Measurements from ENCODE around the gene KLHL30.

Gene KLHL30, protein sequence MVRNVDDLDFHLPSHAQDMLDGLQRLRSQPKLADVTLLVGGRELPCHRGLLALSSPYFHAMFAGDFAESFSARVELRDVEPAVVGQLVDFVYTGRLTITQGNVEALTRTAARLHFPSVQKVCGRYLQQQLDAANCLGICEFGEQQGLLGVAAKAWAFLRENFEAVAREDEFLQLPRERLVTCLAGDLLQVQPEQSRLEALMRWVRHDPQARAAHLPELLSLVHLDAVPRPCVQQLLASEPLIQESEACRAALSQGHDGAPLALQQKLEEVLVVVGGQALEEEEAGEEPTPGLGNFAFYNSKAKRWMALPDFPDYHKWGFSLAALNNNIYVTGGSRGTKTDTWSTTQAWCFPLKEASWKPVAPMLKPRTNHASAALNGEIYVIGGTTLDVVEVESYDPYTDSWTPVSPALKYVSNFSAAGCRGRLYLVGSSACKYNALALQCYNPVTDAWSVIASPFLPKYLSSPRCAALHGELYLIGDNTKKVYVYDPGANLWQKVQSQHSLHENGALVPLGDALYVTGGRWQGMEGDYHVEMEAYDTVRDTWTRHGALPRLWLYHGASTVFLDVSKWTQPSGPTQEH

GRCh38 chr2:238138331-238139195 is at the start of gene KLHL30:
Gene KLHL30, plus strand, starts transcription at chr2:238138668. Its CDS starts 2,087 bp downstream, at chr2:238140755.
- no peaks in the 10 kb centered on the region for H3K36me3 Mint-ChIP-seq
- H3K4me3 Mint-ChIP-seq = no peak within 1 kb of the TSS

DNA sequence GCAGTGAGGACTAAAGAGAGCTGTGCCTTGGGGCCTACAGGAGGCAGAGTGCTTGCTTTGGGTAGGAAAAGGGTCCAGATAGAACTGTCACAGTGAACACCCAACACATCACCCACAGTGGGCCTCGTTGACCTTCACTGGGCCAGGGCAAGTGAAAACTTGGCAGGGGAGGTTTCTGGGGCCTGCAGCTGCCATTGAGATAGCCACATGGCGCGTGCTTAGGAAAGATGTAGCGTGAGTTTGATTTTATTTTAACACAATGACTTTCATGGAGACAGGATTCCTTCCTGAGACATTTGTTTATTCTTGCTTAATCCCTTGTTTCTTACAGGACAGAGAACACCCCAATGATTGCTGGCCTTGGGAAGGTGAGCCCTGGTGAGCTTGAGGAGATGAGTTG is 47.6 kb upstream of the KLHL30 start:
- CTCF ChIA-PET = no interaction called here
- H3K4me1 Mint-ChIP-seq = peaks cover 8% of the 10 kb centered on the region
- H3K36me3 Mint-ChIP-seq = peaks cover 12% of the 10 kb centered on the region
- no peak overlapping the region for H3K4me3 Mint-ChIP-seq
- no peak for DNase-seq
- no peaks in the 10 kb centered on the region for H3K9me3 Mint-ChIP-seq
- H3K27me3 Mint-ChIP-seq = no peaks in the 10 kb centered on the region
- H3K27ac Mint-ChIP-seq = no peak overlapping the region

More at GRCh38 chr2:238138331-238139195, at the start of gene KLHL30:
- DNase-seq = no peak
- no peaks in the 10 kb centered on the region for H3K9me3 Mint-ChIP-seq
- H3K27me3 Mint-ChIP-seq = no peaks in the 10 kb centered on the region
- CTCF ChIA-PET = interaction anchor here (0.7 to 2.3 kb wide), 8 partner anchors 11 to 280 kb away, joined by 3 to 7 read pairs (median 4); no protein-coding TSS in a partner anchor
- peaks cover 5% of the 10 kb centered on the region for H3K4me1 Mint-ChIP-seq
- no peak within 1 kb of the TSS for H3K27ac Mint-ChIP-seq

DNA sequence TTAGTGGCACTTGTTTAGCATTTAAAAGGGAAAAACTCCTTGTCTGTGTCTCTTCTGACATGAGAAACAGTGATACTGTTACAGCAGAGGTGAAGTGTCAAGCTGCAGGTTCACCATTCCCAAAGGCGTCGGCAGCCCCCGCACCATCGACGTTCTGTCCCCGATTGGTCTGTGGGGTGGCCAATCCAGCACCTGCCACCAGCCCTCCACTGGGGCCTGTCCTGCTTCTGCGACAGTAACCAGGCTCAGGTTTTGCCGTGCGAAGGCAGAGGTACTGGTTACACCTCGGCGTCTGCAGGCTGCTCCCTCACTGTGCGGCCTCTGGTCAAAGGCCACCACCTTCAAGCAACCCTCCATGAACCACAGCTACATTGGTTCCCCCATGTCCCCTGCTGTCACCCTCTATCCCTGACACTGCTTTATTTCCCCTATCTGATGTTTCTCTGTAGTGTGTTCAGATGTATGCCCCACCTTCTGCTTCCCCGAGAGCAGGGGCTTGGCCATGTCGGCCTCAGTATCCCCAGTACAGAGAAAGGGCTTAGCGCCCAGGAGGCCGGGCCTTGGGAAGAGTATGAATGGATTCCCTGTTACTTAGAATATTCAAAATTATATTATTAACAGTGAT is 46.9 kb upstream of the KLHL30 start:
- no peak for DNase-seq
- peaks cover 12% of the 10 kb centered on the region for H3K36me3 Mint-ChIP-seq
- CTCF ChIA-PET = no interaction called here
- H3K27ac Mint-ChIP-seq = no peak overlapping the region
- no peaks in the 10 kb centered on the region for H3K27me3 Mint-ChIP-seq
- peaks cover 8% of the 10 kb centered on the region for H3K4me1 Mint-ChIP-seq
- no peak overlapping the region for H3K4me3 Mint-ChIP-seq
- no peaks in the 10 kb centered on the region for H3K9me3 Mint-ChIP-seq

GRCh38 chr2:238092486-238093035 is 45.9 kb upstream of the KLHL30 start:
- H3K36me3 Mint-ChIP-seq = peaks cover 6% of the 10 kb centered on the region
- no peak overlapping the region for H3K4me3 Mint-ChIP-seq
- DNase-seq = no peak
- H3K9me3 Mint-ChIP-seq = no peaks in the 10 kb centered on the region
- CTCF ChIA-PET = no interaction called here
- H3K27me3 Mint-ChIP-seq = no peaks in the 10 kb centered on the region
- H3K4me1 Mint-ChIP-seq = peaks cover under 1% of the 10 kb centered on the region
- no peak overlapping the region for H3K27ac Mint-ChIP-seq

- H3K27ac Mint-ChIP-seq = peak overlapping the region; percentile 13
- peaks cover 6% of the 10 kb centered on the region for H3K36me3 Mint-ChIP-seq
- CTCF ChIA-PET = no interaction called here
- H3K9me3 Mint-ChIP-seq = no peaks in the 10 kb centered on the region
- H3K27me3 Mint-ChIP-seq = no peaks in the 10 kb centered on the region
- DNase-seq = no peak
- no peaks in the 10 kb centered on the region for H3K4me1 Mint-ChIP-seq
- no peak overlapping the region for H3K4me3 Mint-ChIP-seq
These were observed 45.0 kb upstream of the KLHL30 start for GRCh38 chr2:238093181-238094140.

- peaks cover 6% of the 10 kb centered on the region for H3K36me3 Mint-ChIP-seq
- no peak overlapping the region for H3K27ac Mint-ChIP-seq
- no peak for DNase-seq
- CTCF ChIA-PET = no interaction called here
- H3K4me1 Mint-ChIP-seq = no peaks in the 10 kb centered on the region
- H3K27me3 Mint-ChIP-seq = no peaks in the 10 kb centered on the region
- H3K4me3 Mint-ChIP-seq = no peak overlapping the region
- no peaks in the 10 kb centered on the region for H3K9me3 Mint-ChIP-seq
These were observed 43.9 kb upstream of the KLHL30 start for GRCh38 chr2:238094438-238095022.

DNA sequence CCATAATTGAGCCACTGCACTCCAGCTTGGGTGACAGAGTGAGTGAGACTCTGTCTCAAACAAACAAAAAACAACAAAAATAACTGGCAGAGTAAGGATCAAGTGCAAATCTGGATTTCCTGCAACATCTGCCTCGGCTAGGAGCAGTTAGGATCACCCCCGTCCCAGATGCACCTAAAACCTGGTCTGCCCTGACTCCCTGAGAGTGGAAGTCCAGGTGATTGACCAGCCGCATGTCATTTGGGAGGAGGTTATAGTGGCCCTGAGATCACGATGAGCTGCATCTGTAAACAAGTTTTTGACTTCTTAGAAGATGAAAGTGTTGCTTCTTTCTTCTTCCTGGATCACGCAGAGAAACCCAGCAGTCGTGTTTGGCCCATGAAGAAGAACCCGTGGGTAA is 43.3 kb upstream of the KLHL30 start:
- CTCF ChIA-PET = no interaction called here

GRCh38 chr2:238096311-238097011 is 42.0 kb upstream of the KLHL30 start:
- CTCF ChIA-PET = no interaction called here

More for the DNA sequence above, 43.3 kb upstream of the KLHL30 start:
- Mint-ChIP-seq H3K27me3 (no peaks in the 10 kb centered on the region), H3K4me3 (no peak overlapping the region), H3K4me1 (no peaks in the 10 kb centered on the region), H3K36me3 (peaks cover 6% of the 10 kb centered on the region), H3K27ac (no peak overlapping the region), H3K9me3 (no peaks in the 10 kb centered on the region)
- DNase-seq = no peak

DNA sequence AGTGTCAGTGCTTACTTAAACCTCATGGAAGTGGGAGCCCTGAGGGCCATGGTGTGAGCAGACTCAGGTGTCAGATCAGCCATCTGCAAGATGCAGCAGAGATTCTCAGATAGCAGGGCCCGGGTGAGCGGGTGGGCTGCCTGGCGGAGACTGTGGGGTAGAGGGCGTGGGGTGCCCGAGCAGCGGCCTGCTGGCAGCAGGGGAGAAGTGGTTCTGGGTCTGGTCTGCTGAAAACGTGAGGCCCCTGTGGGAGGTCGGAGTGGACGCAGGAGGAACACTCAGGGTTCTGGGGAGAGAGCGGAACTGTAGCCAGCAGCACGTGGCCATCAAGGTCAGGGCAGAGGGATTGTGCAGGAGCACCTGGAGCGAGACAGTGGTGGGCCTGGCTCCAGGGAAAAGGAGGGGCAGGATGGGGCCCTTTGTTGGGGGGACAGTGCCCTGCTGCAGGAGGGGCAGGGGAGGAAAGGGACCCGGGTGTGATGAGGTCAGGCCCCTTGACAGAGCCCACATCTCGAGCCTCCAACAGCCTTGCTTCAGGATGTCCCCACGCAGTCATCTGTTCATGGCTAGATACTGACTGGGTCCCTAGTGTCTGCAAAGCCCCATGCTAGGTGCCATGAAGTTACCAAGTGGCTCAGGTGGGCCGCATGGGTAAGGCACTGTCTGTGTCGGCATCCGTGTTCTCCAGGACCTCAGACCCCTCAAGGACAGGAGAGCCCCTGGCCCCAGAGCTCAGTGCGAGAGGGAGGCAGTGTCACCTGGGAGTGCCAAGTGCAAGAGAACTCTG is 41.1 kb upstream of the KLHL30 start:
- no peak overlapping the region for H3K4me3 Mint-ChIP-seq
- peaks cover 6% of the 10 kb centered on the region for H3K36me3 Mint-ChIP-seq
- H3K27me3 Mint-ChIP-seq = no peaks in the 10 kb centered on the region
- CTCF ChIA-PET = no interaction called here
- no peaks in the 10 kb centered on the region for H3K9me3 Mint-ChIP-seq
- H3K27ac Mint-ChIP-seq = peak overlapping the region; percentile 55
- no peaks in the 10 kb centered on the region for H3K4me1 Mint-ChIP-seq
- no peak for DNase-seq

More at GRCh38 chr2:238096311-238097011, 42.0 kb upstream of the KLHL30 start:
- H3K36me3 Mint-ChIP-seq = peaks cover 6% of the 10 kb centered on the region
- DNase-seq = peak; percentile 13
- no peak overlapping the region for H3K4me3 Mint-ChIP-seq
- H3K9me3 Mint-ChIP-seq = no peaks in the 10 kb centered on the region
- H3K27me3 Mint-ChIP-seq = no peaks in the 10 kb centered on the region
- no peak overlapping the region for H3K27ac Mint-ChIP-seq
- no peaks in the 10 kb centered on the region for H3K4me1 Mint-ChIP-seq

DNA sequence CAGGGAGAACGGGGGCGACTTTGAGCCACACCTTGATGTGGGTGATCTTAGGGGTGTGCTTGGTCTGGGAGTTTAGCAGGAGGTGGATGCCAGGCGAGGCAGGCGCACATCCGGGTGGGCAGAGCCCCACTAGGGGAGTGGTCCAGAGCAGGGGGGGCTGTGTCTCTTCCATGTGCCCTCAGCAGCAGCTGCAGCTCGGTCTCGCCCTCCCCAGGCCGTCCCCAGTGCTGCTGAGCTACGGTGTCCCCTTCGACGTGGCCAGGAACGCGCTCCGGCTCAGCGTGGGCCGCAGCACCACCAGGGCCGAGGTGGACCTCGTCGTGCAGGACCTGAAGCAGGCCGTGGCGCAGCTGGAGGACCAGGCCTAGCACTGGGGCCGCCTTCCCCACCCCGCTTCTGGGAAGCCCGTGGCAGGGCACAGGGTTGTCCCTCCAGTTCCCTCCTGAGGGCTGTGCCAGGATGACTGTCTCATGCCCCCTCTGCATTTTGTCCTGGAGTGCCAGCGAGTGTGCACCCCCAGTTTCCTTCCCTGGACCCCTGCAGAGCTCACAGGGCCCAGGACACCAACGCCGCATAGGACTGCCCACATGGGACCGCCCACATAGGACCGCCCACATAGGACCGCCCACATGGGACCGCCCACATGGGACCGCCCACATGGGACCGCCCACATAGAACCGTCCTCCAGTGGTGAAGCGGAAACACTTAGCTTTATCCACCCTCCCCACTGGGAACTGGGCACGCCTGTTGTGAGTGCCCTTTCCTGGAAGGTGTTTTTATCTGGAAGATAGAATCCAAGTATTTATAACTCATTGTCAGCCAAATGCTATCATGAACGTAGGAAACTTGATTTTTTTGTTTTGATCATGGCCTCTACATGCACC is 40.2 kb upstream of the KLHL30 start:
- Mint-ChIP-seq H3K36me3 (peaks cover 6% of the 10 kb centered on the region), H3K4me1 (no peaks in the 10 kb centered on the region), H3K27me3 (no peaks in the 10 kb centered on the region), H3K27ac (no peak overlapping the region), H3K4me3 (no peak overlapping the region), H3K9me3 (no peaks in the 10 kb centered on the region)
- DNase-seq = peak; percentile 21
- CTCF ChIA-PET = no interaction called here

All from activated naive CD4-positive, alpha-beta T cell treated with anti-CD3 and anti-CD28 coated beads, Interleukin-2, amount 10 ng/mL, durations not matched to agents 7 days and 5 days (primary cell).